H4 (cell line): Measurements from ENCODE around the gene CSPG4. TPM values are rescaled to one million over a fixed set of nuclear protein-coding genes. Genes with fewer than 3 reads are reported as not detected.

Source experiments
- DNase-seq: peaks from one replicate; pipeline ENCODE4 v3.0.0-alpha.2; 2015; ENCODE audit warnings: low spot score
- total RNA-seq: library from RNA; depleted of rRNA; stranded (reverse); fragments of >200 nt; shearing (Covaris generic); gene quantifications from 2 replicates; pipeline ENCODE4 v1.2.3, GENCODE V29; 2014

CSPG4 gene
- total RNA-seq, 1 experiment from 2014 or later = 0.14 TPM

- DNase-seq = peak; percentile 59
These were observed 39.8 kb downstream of the CSPG4 start for GRCh38 chr15:75672646-75673425.

DNA sequence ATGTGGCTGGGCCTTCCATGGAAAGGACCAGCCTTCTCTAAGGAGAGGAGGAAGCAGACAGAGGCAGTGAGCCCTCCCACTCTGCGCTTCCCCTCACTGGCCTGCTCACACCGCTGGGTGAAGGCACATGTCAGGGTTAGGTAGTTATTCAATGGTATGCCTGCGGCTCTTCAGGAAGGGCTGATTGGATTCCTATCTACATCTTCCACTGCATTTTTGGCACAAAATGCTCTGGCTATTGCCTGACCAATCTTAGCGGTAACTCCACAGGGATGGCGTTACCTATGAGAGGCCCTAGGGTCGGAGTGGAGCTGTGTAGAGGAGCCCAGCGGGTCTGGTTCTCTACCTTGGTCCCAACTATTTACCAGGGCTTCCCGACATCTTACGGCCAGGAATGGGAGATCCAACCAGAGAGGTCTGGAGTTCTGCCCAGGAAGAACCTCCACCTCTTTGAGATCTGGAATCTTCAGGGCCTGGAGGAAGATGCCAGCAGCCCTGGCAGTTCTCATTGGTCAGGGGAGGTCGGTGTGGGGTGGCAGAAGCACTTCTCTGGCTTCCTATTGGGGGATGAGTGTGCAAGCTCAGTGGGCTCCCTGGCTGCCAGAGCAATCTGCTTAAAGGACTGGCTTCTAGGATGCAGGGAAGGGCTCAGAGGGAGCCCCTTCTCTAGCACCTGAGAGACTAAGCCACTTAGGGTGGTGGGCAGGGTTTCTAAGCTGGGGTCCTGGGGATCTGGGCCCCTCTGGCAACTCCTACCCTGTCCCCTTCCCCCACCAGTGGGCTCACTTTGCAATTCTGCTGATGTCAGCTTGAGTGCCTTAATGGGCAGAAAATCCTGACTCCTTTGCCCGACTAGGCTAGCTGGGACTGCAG, 40.7 kb downstream of the CSPG4 start:
- DNase-seq = no peak

DNA sequence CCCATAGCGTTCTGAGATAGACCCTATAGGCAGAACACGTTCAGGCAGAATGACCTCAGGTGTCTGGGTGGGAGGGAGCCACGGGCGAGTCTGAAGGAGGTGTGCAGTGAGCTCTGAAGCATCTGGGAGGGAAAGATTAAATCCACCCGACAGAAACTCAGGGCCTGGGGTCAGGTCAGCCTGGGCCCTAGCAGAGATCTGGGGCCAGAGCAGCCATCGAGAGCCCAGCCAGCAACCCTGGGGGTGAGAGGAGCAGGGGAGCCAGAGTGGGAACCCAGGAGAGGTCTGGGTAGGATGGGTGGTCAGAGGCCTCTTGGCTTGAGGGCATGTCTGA, 42.8 kb downstream of the CSPG4 start:
- DNase-seq = no peak

DNA sequence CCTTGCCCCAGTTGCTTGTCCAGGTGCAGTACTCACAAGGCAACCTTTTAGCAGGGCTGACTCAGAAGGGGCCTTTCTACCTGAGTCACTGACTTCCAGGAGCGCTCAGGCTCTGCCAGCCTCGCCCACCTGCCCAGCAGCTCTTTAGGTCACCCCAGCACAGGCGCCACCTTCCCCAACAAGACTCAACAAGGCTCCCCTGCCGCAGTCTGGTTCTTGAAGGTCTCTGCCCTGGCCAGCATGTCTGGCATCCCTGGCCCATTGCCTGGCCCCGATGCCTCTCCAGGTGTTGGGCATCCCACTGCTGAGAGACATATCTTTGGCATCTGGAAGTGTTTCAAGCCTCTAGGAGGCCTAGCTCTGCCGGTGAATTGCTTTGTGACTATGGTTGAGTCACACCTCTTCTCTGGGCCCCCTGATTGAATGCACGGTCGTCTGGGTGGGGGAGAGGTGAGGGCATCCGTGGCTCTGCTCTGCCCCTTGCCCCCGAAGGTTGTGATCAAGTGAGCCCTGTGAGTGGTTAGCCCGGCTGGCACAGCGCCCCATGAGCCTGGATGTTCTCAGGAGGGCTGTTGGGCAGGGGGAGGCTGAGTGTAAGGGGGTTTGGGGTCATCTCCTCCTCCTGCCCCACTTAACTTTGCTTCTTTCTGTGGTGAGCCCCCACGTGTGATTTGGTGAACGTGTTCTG, 43.3 kb downstream of the CSPG4 start:
- no peak for DNase-seq

GRCh38 chr15:75666823-75667501, 45.7 kb downstream of the CSPG4 start:
- DNase-seq = peak; percentile 97

DNA sequence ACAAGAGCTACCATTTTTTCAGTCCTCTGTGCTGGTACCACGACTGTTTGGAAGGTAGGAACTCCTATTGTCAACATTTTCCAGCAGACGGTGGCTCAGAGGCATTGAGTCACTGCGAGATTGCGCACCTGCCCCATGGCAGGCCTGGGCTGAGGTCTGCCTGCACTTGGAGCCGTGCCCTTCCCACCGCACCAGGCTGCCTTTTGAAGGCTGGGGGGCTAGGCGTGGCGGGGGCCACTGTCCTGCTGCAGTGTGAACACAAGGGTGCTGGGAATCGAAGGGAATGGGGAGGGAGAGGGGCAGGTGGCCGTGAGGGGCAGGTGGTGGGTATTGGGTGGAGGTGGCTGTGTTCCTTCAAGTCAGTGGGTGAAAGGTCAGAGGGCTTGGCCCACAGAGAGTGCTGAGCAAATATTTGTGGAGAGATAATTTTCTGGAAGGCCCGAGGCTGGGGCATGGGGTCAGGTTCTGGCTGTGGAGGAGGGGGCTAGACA, 48.7 kb downstream of the CSPG4 start:
- no peak for DNase-seq

DNA sequence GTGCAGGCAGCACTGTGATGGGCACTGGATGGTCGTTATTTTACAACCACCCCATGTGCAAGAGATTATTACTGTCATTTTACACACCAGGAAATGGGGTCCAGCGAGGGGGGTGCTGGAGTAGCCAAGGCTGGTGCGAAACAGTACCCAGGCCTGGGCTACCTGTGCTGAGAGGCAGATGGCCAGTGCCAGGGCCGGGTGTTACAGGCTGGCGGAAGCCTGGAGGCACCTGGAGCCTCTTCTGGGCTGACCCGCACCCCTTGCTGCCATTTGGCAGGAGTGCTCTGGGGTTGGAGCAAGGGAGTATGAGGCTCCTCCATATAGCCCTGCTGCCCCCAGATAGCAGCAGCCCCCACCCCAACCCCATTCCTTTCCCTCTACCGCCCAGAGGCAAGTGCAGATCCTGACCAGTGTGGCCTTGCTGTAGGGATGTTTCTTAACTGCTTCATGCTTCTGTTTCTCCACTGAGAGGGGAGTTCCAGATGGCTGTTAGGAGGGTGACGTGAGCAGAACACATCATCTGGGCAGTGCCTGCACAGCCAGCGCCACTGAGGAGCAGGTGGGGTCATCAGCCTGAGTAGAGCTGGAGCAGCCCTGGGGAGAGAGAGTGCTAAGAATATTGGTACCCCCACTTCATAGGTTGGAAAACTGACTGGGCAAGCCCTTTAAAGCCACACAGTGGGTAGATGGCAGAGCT, 49.7 kb downstream of the CSPG4 start:
- no peak for DNase-seq

DNA sequence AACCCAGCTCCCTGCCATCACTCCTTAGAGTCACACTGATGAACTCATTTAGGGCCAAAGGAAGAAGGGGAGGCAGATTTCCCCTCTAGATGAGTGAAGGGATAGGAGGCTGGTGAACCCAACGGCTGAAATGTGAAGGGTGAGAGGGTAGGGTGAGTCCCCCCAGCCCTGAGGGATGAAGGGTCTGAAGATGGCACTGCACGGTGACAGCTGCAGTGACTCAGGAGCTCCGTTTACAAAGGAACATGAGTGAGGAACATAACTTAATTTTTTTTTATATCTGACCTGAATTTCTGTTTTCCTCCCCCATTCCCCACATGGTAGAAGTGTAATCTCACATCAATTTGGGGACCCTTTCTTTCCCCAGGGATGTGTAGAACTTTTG, 50.9 kb downstream of the CSPG4 start:
- DNase-seq = no peak

DNA sequence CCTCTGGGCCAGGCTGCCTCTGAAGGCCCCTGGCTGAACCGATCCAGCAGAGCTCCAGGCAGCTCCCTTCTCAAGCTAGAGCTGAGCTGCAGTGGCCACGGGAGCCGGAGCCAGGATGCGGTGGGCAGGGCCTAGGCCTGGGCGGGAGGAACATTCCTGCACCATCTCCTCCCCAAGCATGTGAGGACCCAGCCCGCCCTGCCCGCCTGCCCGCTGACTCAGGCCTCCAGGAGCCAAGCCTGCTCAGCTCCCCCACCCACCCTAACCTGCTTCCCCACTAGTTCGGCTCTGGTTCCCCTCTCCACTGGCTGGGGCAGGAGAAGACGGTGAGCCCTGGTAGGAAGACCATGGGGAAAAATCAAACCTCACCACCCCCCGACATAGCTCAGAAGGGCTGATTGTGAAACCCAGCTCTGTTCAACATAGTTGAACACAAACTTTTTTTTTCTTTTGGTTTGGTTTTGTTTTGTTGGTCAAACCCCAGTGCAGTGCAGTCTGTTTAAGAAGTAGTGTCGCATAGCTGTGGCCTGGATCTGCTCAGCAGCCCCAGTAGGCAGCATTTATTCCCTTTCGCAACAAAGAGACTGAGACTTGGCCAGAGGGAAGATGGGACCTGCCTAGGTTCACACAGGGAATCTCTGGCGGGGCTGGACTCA, 51.4 kb downstream of the CSPG4 start:
- peak; percentile 88 for DNase-seq

DNA sequence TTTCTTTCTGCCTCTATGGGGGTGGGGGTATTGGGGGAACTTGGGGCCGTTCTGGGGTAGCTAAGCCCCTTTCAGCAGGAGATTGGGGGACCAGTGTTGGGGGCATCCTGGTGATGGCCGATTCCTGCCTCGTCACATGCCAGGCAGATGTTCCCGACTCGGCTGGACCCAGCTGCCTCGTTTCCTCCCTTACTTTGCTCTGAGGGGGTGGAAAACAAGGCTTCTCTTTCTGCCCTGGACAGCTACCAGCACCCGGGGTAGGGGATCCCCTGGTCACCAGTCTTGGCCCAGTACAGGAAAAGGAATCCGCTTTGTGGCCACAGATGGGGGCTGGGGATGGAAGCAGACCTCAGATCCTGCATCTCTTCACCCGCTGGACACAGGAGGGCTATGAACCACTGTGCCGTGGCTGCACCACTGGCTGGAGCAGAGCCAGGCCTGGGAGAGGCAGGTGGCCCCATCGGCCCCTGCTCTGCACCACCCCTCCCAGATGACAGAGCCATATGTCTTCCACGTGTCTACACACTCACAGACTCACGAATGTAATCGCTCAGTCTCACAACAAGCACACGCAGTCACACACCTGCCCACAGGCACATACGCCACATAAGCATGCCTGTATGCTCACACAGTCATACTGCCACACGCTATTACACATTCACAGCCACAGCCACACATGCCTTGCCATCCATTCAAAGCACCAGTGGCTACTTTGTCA, 52.6 kb downstream of the CSPG4 start:
- DNase-seq = no peak

- no peak for DNase-seq
These were observed 53.4 kb downstream of the CSPG4 start for GRCh38 chr15:75659141-75659771.

DNA sequence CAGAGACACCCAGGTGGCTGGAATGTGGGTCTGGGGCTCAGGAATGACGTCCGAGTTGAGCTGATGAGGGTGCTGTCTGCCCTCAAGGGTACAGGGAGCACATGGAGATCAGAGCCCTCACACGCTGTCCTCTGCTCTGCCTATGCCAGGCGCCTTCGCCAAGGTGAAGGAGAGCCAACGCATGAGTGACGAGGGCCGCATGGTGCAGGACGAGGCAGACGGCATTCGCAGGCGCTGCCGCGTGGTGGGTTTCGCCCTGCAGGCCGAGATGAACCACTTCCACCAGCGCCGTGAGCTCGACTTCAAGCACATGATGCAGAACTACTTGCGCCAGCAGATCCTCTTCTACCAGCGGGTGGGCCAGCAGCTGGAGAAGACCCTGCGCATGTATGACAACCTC, 55.8 kb downstream of the CSPG4 start:
- DNase-seq = no peak

DNA sequence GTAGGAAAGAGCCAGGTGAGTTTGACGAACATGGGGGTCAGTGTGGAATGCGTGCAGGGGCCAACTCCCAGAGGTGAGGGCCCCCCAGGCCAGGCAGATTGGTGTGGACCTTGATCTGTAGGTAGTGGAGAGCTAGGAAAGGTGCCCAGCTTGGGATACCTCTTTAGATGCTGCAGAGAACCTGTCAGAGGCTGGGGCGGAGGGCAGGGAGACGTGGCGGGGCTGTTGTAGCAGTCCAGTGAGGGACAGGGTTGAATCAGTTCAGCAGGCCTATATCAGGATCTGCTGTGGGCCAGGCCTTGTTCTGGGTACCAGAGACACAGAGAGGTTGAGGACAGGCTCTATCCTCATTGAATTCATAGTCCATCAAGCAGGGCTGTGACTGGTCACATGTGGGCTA, 56.3 kb downstream of the CSPG4 start:
- no peak for DNase-seq

DNA sequence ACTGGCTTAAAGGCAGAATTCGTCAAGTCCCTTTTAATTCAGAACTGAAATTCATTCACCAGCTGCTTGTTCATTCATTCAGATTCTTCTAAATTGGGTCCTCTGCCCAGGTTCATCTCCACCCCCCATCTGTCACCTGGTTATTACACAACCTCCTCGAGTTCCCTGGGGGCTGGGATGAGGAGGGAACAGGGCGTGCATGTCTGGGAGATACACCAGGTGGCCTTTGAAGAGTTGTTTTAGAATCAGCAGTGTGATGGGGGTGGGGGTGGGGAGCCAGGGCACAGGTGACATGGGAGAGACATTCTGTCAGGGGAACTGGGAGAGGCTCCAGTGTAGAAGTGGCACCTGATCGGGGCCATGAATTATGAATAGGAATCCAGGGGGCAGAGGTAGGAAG, 56.7 kb downstream of the CSPG4 start:
- no peak for DNase-seq

DNA sequence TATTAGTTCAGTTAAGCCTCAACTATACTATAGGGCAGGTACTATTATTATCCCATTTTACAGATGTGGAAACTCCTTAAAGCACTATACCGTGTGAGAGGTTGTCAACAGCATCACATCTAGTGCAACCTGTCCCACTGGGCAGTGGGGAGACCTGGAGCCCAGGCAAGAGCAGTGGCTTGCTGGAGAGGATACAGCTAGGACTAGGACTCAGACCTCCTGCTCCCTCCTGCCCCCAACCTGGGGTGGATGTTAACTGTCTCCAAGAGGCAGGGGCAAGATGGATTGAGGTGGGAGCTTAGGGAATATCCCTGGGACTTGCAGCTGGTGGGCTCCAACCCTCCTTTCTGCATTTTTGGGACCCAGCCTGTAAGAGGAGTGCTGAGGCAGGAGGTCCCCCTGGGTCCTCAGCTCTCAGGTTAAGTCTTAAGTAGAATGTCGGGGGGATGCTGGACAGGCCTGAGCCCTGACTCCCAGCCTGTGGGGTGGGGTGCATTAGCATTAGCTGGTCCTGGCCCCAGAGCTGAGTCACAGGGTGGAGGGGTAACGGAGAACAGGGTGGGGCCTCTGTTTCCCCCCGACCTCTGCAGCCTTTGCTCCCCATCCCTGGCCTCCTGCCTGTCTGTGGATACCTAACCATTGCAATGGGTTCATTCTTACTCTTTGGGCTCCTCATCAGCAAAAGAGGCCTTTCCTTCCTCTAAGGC, 58.3 kb downstream of the CSPG4 start:
- no peak for DNase-seq

DNA sequence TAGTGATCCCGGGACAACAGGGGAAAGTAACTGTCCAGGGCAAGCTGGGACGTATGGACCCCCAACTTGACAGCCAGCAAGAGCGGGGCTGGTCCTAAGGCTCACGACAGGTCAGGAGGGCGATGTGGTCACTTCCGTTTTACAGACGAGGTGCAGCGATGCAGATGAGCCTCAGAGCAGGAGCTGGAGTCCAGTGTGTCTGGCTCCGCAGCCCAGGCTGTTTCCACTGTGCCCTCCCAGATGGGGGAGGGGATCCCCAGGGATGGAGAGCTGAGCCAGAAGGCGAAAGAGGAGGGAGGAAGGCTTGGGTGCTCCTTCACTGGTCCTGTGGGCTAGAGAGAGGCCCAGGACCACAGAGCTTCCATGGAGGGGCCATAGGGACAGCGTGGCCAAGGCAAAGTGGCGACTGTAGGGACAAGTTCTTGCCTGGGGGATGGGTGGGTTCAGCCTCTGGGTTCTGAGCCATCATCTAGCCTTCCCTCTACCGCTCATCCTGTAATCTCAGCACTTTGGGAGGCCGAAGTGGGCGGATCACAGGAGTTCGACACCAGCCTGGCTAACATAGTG, 59.2 kb downstream of the CSPG4 start:
- DNase-seq = no peak

DNA sequence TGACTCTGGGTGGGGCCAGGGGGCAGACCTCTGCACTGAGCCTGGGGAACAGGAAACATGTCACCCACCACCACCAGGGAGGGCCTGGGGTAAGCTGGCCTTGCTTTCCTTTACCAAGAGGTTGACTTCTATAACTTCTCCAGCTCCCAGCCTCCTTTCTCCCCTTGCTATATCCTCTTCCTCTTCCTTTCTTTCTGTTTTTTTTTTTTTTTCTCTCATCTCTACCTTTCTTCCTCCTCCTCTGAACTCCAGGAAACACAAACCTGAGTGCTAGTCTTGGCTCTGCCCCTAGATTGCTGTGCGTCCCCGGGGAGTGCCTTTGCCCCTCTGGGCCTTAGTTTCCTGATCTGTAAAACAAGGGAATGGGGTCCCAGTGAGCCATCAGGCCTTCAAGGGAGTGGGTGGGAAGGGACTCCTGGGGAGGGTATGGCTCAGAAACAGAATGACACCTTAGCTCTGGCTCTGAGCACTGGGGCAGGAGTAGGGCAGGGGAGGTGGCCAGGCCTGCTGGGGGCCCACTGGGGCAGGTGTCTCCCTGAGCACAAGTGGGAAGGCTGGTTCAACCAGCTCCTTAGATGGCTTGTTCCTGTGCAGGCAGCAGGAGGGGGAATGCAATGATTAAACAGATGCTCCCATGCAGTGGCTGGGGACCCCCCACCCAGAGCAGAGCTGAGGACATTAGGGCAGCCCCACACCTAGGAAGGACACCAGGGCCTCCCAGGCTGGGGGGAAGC, 60.7 kb downstream of the CSPG4 start:
- no peak for DNase-seq
